GM12878 (cell line): ENCODE data around the gene MAD1L1. TPM values are rescaled to one million over a fixed set of nuclear protein-coding genes. Genes with fewer than 3 reads are reported as not detected.

ENCODE experiments used
- ATAC-seq: fragments of 200-7000 bp; cut with Tn5 transposase; 3 replicates; pipeline ENCODE4 v1.9.1; 2020; ENCODE audit warnings: mild to moderate bottlenecking, moderate library complexity
- BruUV-seq: library from RNA; stranded (reverse); fragments of 400-500 nt; replicated peaks from 2 replicates; lab custom pipeline; 2021; lab: Mats Ljungman, UMichigan
- CTCF ChIA-PET: fragments of 300-600 bp; sonication (Branson Sonifier 250); formaldehyde crosslinking; extraction: SDS; loops from one replicate; lab custom pipeline; 2021; ENCODE audit warnings: inconsistent platforms; lab: Yijun Ruan, JAX
- POLR2A ChIA-PET: fragments of 350-600 bp; formaldehyde crosslinking; extraction: SDS; loops from one replicate; lab custom pipeline; 2021; ENCODE audit warnings: inconsistent platforms; lab: Charles Lee
- RAD21 ChIA-PET: fragments of 300-600 bp; sonication (Branson Sonifier 250); formaldehyde crosslinking; loops from one replicate; lab custom pipeline; 2023; ENCODE audit warnings: antibody characterized with exemption; ENCODE audit not compliant: unreplicated experiment; lab: Charles Lee
- SMC1A ChIA-PET: fragments of 300-600 bp; sonication (Branson Sonifier 250); formaldehyde crosslinking; loops from one replicate; lab custom pipeline; 2023; ENCODE audit not compliant: unreplicated experiment, uncharacterized antibody; lab: Charles Lee
- DNase-seq: peaks from one replicate; pipeline ENCODE4 v3.0.0-alpha.2; 2011; ENCODE audit warnings: low read depth, low spot score
- FAIRE-seq: peaks from 3 replicates; lab custom pipeline; 2011; peaks lifted over from hg19 to GRCh38; lab: Jason Lieb, UNC
- H2AFZ ChIP-seq: 2 replicates; pipeline ENCODE4 v1.6.0; 2011; ENCODE audit warnings: low read depth, low read length, control low read depth; ENCODE audit not compliant: control insufficient read depth
- H3K27ac ChIP-seq: 2 replicates; pipeline ENCODE4 v1.5.1; 2011; ENCODE audit warnings: control low read depth; ENCODE audit not compliant: control insufficient read depth, insufficient read depth
- H3K27me3 ChIP-seq, 2 experiments: replicated peaks in 1 of 2; 2 replicates each; pipeline versions ENCODE4 v1.6.0 to v1.6.1; 2011; ENCODE audit warnings: low read length in 1 of 2; ENCODE audit not compliant: control insufficient read depth in 2 of 2, insufficient read depth in 2 of 2
- H3K36me3 ChIP-seq, 2 experiments: 2 replicates each; pipeline ENCODE4 v1.5.1; 2011; ENCODE audit warnings: low read length in 1 of 2; ENCODE audit not compliant: control insufficient read depth in 2 of 2, insufficient read depth in 2 of 2
- H3K4me1 ChIP-seq: 2 replicates; pipeline ENCODE4 v1.6.1; 2011; ENCODE audit warnings: mild to moderate bottlenecking, low read length, moderate library complexity, mixed read lengths; ENCODE audit not compliant: control insufficient read depth, insufficient read depth
- H3K4me2 ChIP-seq: 2 replicates; pipeline ENCODE4 v1.6.0; 2011; ENCODE audit warnings: control low read depth; ENCODE audit not compliant: control insufficient read depth, insufficient read depth
- H3K4me3 ChIP-seq: fragments of 200-600 bp; sonication (generic); 2 replicates; pipeline ENCODE4 v1.5.1; 2016
- H3K79me2 ChIP-seq: 2 replicates; pipeline ENCODE4 v1.6.0; 2011; ENCODE audit warnings: low read length; ENCODE audit not compliant: control insufficient read depth, insufficient read depth
- H3K9ac ChIP-seq: 2 replicates; pipeline ENCODE4 v1.8.0; 2011; ENCODE audit warnings: low read length, control low read depth, mixed read lengths; ENCODE audit not compliant: control insufficient read depth, insufficient read depth
- H3K9me3 ChIP-seq: replicated peaks from 3 replicates; pipeline ENCODE4 v1.5.1; 2011; ENCODE audit warnings: mild to moderate bottlenecking, low read length; ENCODE audit not compliant: control insufficient read depth, insufficient read depth
- H4K20me1 ChIP-seq: 2 replicates; pipeline ENCODE4 v1.6.0; 2011; ENCODE audit not compliant: control insufficient read depth, insufficient read depth
- MEF2B ChIP-seq: fragments of 450-650 bp; IDR thresholded peaks from 2 replicates; pipeline ENCODE4 v1.6.1; 2018; ENCODE audit warnings: mild to moderate bottlenecking, moderate library complexity; ENCODE audit not compliant: partially characterized antibody, poor library complexity, severe bottlenecking
- NR2C2 ChIP-seq: IDR thresholded peaks from 2 replicates; pipeline ENCODE4 v1.6.1; 2011; ENCODE audit warnings: borderline replicate concordance, low read depth; ENCODE audit not compliant: control insufficient read depth, insufficient read length
- POLR2A ChIP-seq: IDR thresholded peaks from 2 replicates; pipeline ENCODE4 v1.6.1; 2011; ENCODE audit warnings: low read depth, mild to moderate bottlenecking, low read length
- RAD21 ChIP-seq: IDR thresholded peaks from 2 replicates; pipeline ENCODE4 v1.6.1; 2011; ENCODE audit warnings: mild to moderate bottlenecking, low read depth, low read length, moderate library complexity; ENCODE audit not compliant: insufficient read depth
- SREBF1 ChIP-seq: IDR thresholded peaks from 2 replicates; pipeline ENCODE4 v1.6.1; 2012; ENCODE audit warnings: mild to moderate bottlenecking, low read length
- SUZ12 ChIP-seq: fragments of 200-600 bp; sonication (generic); IDR thresholded peaks from one replicate; pipeline ENCODE4 v1.6.1; 2018; ENCODE audit warnings: antibody characterized with exemption, mild to moderate bottlenecking; ENCODE audit not compliant: unreplicated experiment
- WGBS: methylation state at CpG from one replicate; pipeline ENCODE4 v1.1.6; 2016; ENCODE audit warnings: low lambda C conversion rate; ENCODE audit not compliant: insufficient replicate concordance, insufficient coverage; ENCODE audit errors: missing lambda C conversion rate; 5-methylcytosine and 5-hydroxymethylcytosine counted together
- in situ Hi-C: fragments of 300-500 bp; cut with MboI; formaldehyde crosslinking; loops from 9 replicates; pipeline ENCODE4 v1.14.3; 2018; ENCODE audit warnings: mixed read lengths
- intact Hi-C: fragments of 100-400 bp; cut with micrococcal nuclease; formaldehyde crosslinking; loops from one replicate; pipeline ENCODE4 v1.14.2; 2022; ENCODE audit not compliant: unreplicated experiment
- polyA plus RNA-seq, 11 experiments: library from polyadenylated mRNA; depleted of rRNA in 4 of 11; unstranded in 6 of 11; stranded (reverse) in 5 of 11; fragments of >200 nt; fragmentation: Nextera tagmentation in 4 of 11; fragmentation: Illumina TruSeq in 1 of 11; extraction: Ambion mirVana in 4 of 11; extraction: Trizol in 1 of 11; gene quantifications; 1 replicate in 1 of 11; 2 replicates in 10 of 11; pipeline versions ENCODE4 v1.2.1 to v1.2.3, GENCODE V29; 2011 to 2016; ENCODE audit warnings: inconsistent platforms in 2 of 11, missing spikeins in 2 of 11, low read depth in 1 of 11
- total RNA-seq, 4 experiments: library from RNA; depleted of rRNA in 3 of 4; stranded (reverse); fragments of >200 nt in 3 of 4; fragmentation: Illumina TruSeq in 1 of 4; extraction: Trizol in 1 of 4; gene quantifications; 2 replicates each; pipeline versions ENCODE4 v1.2.1 to v1.2.3, GENCODE V29; 2013 to 2021
- TF ChIP-seq, protein P1 (sequence below): IDR thresholded peaks from 2 replicates; pipeline ENCODE4 v1.6.1; 2011; ENCODE audit warnings: mild to moderate bottlenecking, low read depth, low read length, moderate library complexity; ENCODE audit not compliant: insufficient replicate concordance
- TF ChIP-seq, protein P2 (sequence below): IDR thresholded peaks from 2 replicates; pipeline ENCODE4 v1.6.1; 2012; ENCODE audit warnings: improper control_type of control experiment, low read depth, low read length; ENCODE audit not compliant: insufficient replicate concordance
- TF ChIP-seq, protein P3 (sequence below): IDR thresholded peaks from 2 replicates; pipeline ENCODE4 v1.6.1; 2012; ENCODE audit warnings: mild to moderate bottlenecking, low read depth, low read length

Gene MAD1L1
- total and polyA plus RNA-seq, 10 of the 15 experiments (the other 5 are each of a cell fraction or from before 2014, with no cell fraction given): 2.2 to 76.8 (median 38.3) TPM

DNA sequence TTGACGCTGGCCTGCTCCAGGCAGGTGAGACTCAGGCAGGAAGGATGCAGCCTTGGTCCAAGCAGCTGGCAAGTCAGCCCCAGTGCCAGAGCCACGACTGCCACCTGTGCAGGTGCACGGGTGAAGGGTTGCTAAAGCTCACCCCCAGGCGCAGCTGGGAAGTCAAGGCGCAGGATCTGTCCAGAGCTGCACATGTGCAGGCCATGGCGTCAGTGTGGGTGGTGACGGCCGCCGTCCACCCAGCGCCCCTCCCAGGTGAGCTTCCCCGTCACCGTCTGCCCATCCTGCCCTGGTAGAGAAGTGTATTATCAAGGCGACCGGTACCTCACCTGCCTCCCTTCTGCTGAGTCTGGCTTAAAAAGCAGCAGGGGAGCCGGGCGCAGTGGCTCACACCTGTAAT, 110.1 kb downstream of the MAD1L1 start:
- in situ Hi-C loops: no loop called here
- H3K27ac ChIP-seq: no peak overlapping the region
- no peaks in the 10 kb centered on the region for H3K4me1 ChIP-seq
- POLR2A ChIA-PET: no interaction called here
- ATAC-seq (no peak), DNase-seq (no peak), FAIRE-seq (no peak)
- no peak overlapping the region for H3K4me3 ChIP-seq
- intact Hi-C loops: no loop called here
- H3K4me2 ChIP-seq: no peak overlapping the region
- H3K9me3 ChIP-seq: peaks cover 6% of the 10 kb centered on the region; the same call in 1 of the 3 replicates
- BruUV-seq: no TSS peak
- no peaks in the 10 kb centered on the region for H4K20me1 ChIP-seq
- no peak overlapping the region for H3K9ac ChIP-seq
- H3K79me2 ChIP-seq: no peaks in the 10 kb centered on the region
- no peaks in the 10 kb centered on the region for H3K27me3 ChIP-seq
- CTCF ChIA-PET: no interaction called here
- WGBS: 98% methylated on average over 16 of the region's 16 CpGs
- H3K36me3 ChIP-seq: peaks cover 5 to 12% of the 10 kb centered on the region in 2 experiments; a peak in 3 of 4 replicates
- H2AFZ ChIP-seq: no peak overlapping the region
- RAD21 ChIA-PET: no interaction called here
- SMC1A ChIA-PET: no interaction called here
- TF ChIP-seq RAD21: no peak
- TF ChIP-seq SREBF1: no peak
- TF ChIP-seq, protein P1, sequence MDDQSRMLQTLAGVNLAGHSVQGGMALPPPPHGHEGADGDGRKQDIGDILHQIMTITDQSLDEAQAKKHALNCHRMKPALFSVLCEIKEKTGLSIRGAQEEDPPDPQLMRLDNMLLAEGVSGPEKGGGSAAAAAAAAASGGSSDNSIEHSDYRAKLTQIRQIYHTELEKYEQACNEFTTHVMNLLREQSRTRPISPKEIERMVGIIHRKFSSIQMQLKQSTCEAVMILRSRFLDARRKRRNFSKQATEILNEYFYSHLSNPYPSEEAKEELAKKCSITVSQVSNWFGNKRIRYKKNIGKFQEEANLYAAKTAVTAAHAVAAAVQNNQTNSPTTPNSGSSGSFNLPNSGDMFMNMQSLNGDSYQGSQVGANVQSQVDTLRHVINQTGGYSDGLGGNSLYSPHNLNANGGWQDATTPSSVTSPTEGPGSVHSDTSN: no peak
- TF ChIP-seq, protein P2, sequence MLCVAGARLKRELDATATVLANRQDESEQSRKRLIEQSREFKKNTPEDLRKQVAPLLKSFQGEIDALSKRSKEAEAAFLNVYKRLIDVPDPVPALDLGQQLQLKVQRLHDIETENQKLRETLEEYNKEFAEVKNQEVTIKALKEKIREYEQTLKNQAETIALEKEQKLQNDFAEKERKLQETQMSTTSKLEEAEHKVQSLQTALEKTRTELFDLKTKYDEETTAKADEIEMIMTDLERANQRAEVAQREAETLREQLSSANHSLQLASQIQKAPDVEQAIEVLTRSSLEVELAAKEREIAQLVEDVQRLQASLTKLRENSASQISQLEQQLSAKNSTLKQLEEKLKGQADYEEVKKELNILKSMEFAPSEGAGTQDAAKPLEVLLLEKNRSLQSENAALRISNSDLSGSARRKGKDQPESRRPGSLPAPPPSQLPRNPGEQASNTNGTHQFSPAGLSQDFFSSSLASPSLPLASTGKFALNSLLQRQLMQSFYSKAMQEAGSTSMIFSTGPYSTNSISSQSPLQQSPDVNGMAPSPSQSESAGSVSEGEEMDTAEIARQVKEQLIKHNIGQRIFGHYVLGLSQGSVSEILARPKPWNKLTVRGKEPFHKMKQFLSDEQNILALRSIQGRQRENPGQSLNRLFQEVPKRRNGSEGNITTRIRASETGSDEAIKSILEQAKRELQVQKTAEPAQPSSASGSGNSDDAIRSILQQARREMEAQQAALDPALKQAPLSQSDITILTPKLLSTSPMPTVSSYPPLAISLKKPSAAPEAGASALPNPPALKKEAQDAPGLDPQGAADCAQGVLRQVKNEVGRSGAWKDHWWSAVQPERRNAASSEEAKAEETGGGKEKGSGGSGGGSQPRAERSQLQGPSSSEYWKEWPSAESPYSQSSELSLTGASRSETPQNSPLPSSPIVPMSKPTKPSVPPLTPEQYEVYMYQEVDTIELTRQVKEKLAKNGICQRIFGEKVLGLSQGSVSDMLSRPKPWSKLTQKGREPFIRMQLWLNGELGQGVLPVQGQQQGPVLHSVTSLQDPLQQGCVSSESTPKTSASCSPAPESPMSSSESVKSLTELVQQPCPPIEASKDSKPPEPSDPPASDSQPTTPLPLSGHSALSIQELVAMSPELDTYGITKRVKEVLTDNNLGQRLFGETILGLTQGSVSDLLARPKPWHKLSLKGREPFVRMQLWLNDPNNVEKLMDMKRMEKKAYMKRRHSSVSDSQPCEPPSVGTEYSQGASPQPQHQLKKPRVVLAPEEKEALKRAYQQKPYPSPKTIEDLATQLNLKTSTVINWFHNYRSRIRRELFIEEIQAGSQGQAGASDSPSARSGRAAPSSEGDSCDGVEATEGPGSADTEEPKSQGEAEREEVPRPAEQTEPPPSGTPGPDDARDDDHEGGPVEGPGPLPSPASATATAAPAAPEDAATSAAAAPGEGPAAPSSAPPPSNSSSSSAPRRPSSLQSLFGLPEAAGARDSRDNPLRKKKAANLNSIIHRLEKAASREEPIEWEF: no peak
- no peak for TF ChIP-seq SUZ12
- no peak for TF ChIP-seq POLR2A
- TF ChIP-seq, protein P3, sequence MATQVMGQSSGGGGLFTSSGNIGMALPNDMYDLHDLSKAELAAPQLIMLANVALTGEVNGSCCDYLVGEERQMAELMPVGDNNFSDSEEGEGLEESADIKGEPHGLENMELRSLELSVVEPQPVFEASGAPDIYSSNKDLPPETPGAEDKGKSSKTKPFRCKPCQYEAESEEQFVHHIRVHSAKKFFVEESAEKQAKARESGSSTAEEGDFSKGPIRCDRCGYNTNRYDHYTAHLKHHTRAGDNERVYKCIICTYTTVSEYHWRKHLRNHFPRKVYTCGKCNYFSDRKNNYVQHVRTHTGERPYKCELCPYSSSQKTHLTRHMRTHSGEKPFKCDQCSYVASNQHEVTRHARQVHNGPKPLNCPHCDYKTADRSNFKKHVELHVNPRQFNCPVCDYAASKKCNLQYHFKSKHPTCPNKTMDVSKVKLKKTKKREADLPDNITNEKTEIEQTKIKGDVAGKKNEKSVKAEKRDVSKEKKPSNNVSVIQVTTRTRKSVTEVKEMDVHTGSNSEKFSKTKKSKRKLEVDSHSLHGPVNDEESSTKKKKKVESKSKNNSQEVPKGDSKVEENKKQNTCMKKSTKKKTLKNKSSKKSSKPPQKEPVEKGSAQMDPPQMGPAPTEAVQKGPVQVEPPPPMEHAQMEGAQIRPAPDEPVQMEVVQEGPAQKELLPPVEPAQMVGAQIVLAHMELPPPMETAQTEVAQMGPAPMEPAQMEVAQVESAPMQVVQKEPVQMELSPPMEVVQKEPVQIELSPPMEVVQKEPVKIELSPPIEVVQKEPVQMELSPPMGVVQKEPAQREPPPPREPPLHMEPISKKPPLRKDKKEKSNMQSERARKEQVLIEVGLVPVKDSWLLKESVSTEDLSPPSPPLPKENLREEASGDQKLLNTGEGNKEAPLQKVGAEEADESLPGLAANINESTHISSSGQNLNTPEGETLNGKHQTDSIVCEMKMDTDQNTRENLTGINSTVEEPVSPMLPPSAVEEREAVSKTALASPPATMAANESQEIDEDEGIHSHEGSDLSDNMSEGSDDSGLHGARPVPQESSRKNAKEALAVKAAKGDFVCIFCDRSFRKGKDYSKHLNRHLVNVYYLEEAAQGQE: no peak
- no peak for TF ChIP-seq NR2C2
- no peak for TF ChIP-seq MEF2B
